Measurements from ENCODE around the gene ANXA11.

- TF ChIP-seq CTCF (IDR thresholded peaks at IDR 0.05) (no peak), EP300 (IDR thresholded peaks at IDR 0.05) (no peak), POLR2AphosphoS5 (IDR thresholded peaks at IDR 0.05) (peak in 3 of 4 donors; percentile 50 to 91 (median 82)), POLR2A (IDR thresholded peaks at IDR 0.05) (peak in 1 of 2 donors; percentile 25)
These were observed 2.2 kb downstream of the ANXA11 start for GRCh38 chr10:80202934-80203834.
